RWPE2 (cell line): ENCODE data around the gene C1QTNF1.

Source experiments
- ATAC-seq: fragments of 200-7000 bp; cut with Tn5 transposase; 3 replicates; pipeline ENCODE4 v1.9.1; 2021; ENCODE audit warnings: low read depth
- DNase-seq: peaks from one replicate; pipeline ENCODE4 v3.0.0-alpha.2; 2020; ENCODE audit warnings: low spot score
- H3K27ac ChIP-seq: fragments of 450-650 bp; 2 replicates; pipeline ENCODE4 v1.5.1; 2017; ENCODE audit warnings: mild to moderate bottlenecking; ENCODE audit not compliant: poor library complexity, severe bottlenecking
- H3K27me3 ChIP-seq: fragments of 250-450 bp; sonication (Bioruptor Pico); 2 replicates; pipeline ENCODE4 v1.5.1; 2021; ENCODE audit warnings: mild to moderate bottlenecking, moderate library complexity; ENCODE audit not compliant: insufficient read depth, poor library complexity, severe bottlenecking
- H3K36me3 ChIP-seq: fragments of 250-450 bp; sonication (Bioruptor Pico); 2 replicates; pipeline ENCODE4 v1.5.1; 2020; ENCODE audit warnings: low read depth, mild to moderate bottlenecking, moderate library complexity
- H3K4me1 ChIP-seq: fragments of 250-450 bp; sonication (Bioruptor Pico); 2 replicates; pipeline ENCODE4 v1.5.1; 2021; ENCODE audit warnings: mild to moderate bottlenecking, moderate library complexity; ENCODE audit not compliant: insufficient read depth, poor library complexity, severe bottlenecking
- H3K4me3 ChIP-seq: fragments of 250-450 bp; sonication (Bioruptor Pico); 2 replicates; pipeline ENCODE4 v1.5.1; 2021; ENCODE audit warnings: mild to moderate bottlenecking, moderate library complexity; ENCODE audit not compliant: severe bottlenecking
- H3K9me3 ChIP-seq: fragments of 250-450 bp; sonication (Bioruptor Pico); 2 replicates; pipeline ENCODE4 v1.5.1; 2021; ENCODE audit warnings: mild to moderate bottlenecking, moderate library complexity; ENCODE audit not compliant: severe bottlenecking
- CTCF ChIP-seq: fragments of 450-650 bp; IDR thresholded peaks from one replicate; pipeline ENCODE4 v1.5.1; 2017; ENCODE audit warnings: mild to moderate bottlenecking, moderate library complexity; ENCODE audit not compliant: poor library complexity, severe bottlenecking

The C1QTNF1 gene

GRCh38 chr17:79047291-79047920 is 23.4 kb downstream of the C1QTNF1 start:
- no peaks in the 10 kb centered on the region for H3K9me3 ChIP-seq
- no peak for TF ChIP-seq CTCF
- no peak overlapping the region for H3K27ac ChIP-seq
- DNase-seq (no peak), ATAC-seq (no peak)
- no peak overlapping the region for H3K4me3 ChIP-seq
- H3K36me3 ChIP-seq: no peaks in the 10 kb centered on the region
- H3K27me3 ChIP-seq: no peaks in the 10 kb centered on the region
- H3K4me1 ChIP-seq: no peaks in the 10 kb centered on the region

- Histone ChIP-seq H3K36me3 (no peaks in the 10 kb centered on the region), H3K27me3 (no peaks in the 10 kb centered on the region), H3K4me1 (no peaks in the 10 kb centered on the region), H3K4me3 (no peak overlapping the region), H3K27ac (no peak overlapping the region), H3K9me3 (no peaks in the 10 kb centered on the region)
- ATAC-seq (no peak), DNase-seq (no peak)
- no peak for TF ChIP-seq CTCF
Observed at GRCh38 chr17:79047923-79048825, 24.2 kb downstream of the C1QTNF1 start.

- no peaks in the 10 kb centered on the region for H3K27me3 ChIP-seq
- H3K9me3 ChIP-seq: no peaks in the 10 kb centered on the region
- no peaks in the 10 kb centered on the region for H3K36me3 ChIP-seq
- no peak for DNase-seq
- no peaks in the 10 kb centered on the region for H3K4me1 ChIP-seq
- no peak overlapping the region for H3K27ac ChIP-seq
- no peak for ATAC-seq
- no peak overlapping the region for H3K4me3 ChIP-seq
- no peak for TF ChIP-seq CTCF
Observed at GRCh38 chr17:79048826-79049755, 25.1 kb downstream of the C1QTNF1 start.

GRCh38 chr17:79049821-79050220 is 25.9 kb downstream of the C1QTNF1 start:
- Histone ChIP-seq H3K27me3 (no peaks in the 10 kb centered on the region), H3K36me3 (no peaks in the 10 kb centered on the region), H3K4me1 (no peaks in the 10 kb centered on the region), H3K27ac (no peak overlapping the region), H3K9me3 (no peaks in the 10 kb centered on the region), H3K4me3 (no peak overlapping the region)
- DNase-seq (no peak), ATAC-seq (no peak)
- no peak for TF ChIP-seq CTCF
